ENCODE measurements around the gene FDX1. TPM values are rescaled to one million over a fixed set of nuclear protein-coding genes. Genes with fewer than 3 reads are reported as not detected.

Gene FDX1
- total RNA-seq, 1 experiment from 2014 or later, result 14.5 TPM

DNA sequence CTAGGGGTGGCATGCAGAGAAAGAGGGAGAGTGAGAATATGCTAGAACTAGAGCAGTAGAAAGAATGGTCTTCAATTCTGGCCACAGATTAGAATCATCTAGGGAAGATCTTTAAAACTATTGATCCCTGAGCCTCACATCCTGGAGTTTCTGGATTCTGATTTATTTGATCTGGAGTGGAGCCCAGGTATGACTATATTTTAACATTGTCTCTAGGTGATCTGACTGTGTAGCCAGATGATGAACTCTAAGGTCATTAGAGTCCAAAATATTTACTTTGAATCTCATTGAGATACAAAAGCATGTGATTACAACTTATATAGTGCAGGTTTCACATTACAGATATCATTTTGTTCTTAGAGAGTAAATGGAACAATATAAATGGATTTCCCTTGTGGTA, 79.7 kb downstream of the FDX1 start:
- intact Hi-C loops (cut with micrococcal nuclease), result no loop called here
- H3K4me2 ChIP-seq (ENCODE audit: low read length), result no peak overlapping the region
- no peaks in the 10 kb centered on the region for H3K36me3 ChIP-seq (ENCODE audit: control insufficient read depth in 1 of 2, insufficient read depth in 2 of 2, low read length in 2 of 2)
- H2AFZ ChIP-seq (ENCODE audit: low read depth, low read length, poor library complexity, severe bottlenecking), result no peak overlapping the region
- no peaks in the 10 kb centered on the region for H3K9me2 ChIP-seq (ENCODE audit: insufficient read depth)
- no TSS peak for BruUV-seq (replicated peaks)
- no peak overlapping the region for H3K27ac ChIP-seq (ENCODE audit: low read depth, low read length)
- H3K9ac ChIP-seq (ENCODE audit: low read length), result no peak overlapping the region
- POLR2A ChIA-PET, result no interaction called here
- DNase-seq (ENCODE audit: low read depth, low spot score), result no peak
- no peaks in the 10 kb centered on the region for H3K79me2 ChIP-seq (ENCODE audit: insufficient read depth, low read length)
- H3K9me3 ChIP-seq (ENCODE audit: control insufficient read depth in 1 of 2, insufficient read depth in 1 of 2, low read depth in 1 of 2, low read length in 2 of 2), result no peaks in the 10 kb centered on the region
- no peaks in the 10 kb centered on the region for H4K20me1 ChIP-seq (ENCODE audit: insufficient read depth)
- no peak for ATAC-seq
- H3K4me3 ChIP-seq (replicated peaks in 1 of 2; ENCODE audit: low read depth in 1 of 2, low read length in 2 of 2), result no peak overlapping the region
- H3K27me3 ChIP-seq (ENCODE audit: insufficient read depth, low read length), result no peaks in the 10 kb centered on the region
- CTCF ChIA-PET, result no interaction called here
- no peaks in the 10 kb centered on the region for H3K4me1 ChIP-seq (ENCODE audit: control insufficient read depth in 1 of 2, insufficient read depth in 2 of 2, low read length in 2 of 2)
- RAD21 ChIA-PET (ENCODE audit: low non-redundant PET in 1 of 2, low total read pairs in 2 of 2, uncharacterized antibody in 2 of 2, unreplicated experiment in 2 of 2), result no interaction called here
- TF ChIP-seq CTCF (IDR thresholded peaks at IDR 0.05 in 2 of 3, conservative IDR thresholded peaks at IDR 0.05 in 1 of 3; ENCODE audit: borderline replicate concordance in 1 of 3, insufficient read depth in 1 of 3, low read depth in 2 of 3, low read length in 2 of 3), result no peak
- no peak for TF ChIP-seq ZBTB33 (IDR thresholded peaks at IDR 0.05; ENCODE audit: extremely low read depth, insufficient replicate concordance, low read length)
- no peak for TF ChIP-seq FOSL1 (IDR thresholded peaks at IDR 0.05; ENCODE audit: low read depth)
- no peak for TF ChIP-seq POLR2AphosphoS5 (IDR thresholded peaks at IDR 0.05; ENCODE audit: low read depth, low read length)
- TF ChIP-seq ELF1 (IDR thresholded peaks at IDR 0.05; ENCODE audit: borderline replicate concordance, low read depth), result no peak
- TF ChIP-seq SP1 (IDR thresholded peaks at IDR 0.05; ENCODE audit: low read depth), result no peak
- TF ChIP-seq EZH2phosphoT487 (IDR thresholded peaks at IDR 0.05; ENCODE audit: borderline replicate concordance), result no peak
- no peak for TF ChIP-seq YY1 (IDR thresholded peaks at IDR 0.05; ENCODE audit: extremely low read depth, insufficient replicate concordance, low read depth, low read length)
- no peak for TF ChIP-seq ZFX (IDR thresholded peaks at IDR 0.05)
- no peak for TF ChIP-seq ZNF274 (IDR thresholded peaks at IDR 0.05; ENCODE audit: low read depth, low read length)
- TF ChIP-seq, protein P1, sequence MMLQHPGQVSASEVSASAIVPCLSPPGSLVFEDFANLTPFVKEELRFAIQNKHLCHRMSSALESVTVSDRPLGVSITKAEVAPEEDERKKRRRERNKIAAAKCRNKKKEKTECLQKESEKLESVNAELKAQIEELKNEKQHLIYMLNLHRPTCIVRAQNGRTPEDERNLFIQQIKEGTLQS (IDR thresholded peaks at IDR 0.05), result no peak

All from HCT116 (cell line).